ENCODE results near the gene OR8H2. TPM values are rescaled to one million over a fixed set of nuclear protein-coding genes. Genes with fewer than 3 reads are reported as not detected.
"Not testable (repeated sequence)": the region's sequence is repeated elsewhere in the genome, so short reads cannot be mapped to it uniquely, and the experiment has no call there.

OR8H2 gene
- total RNA-seq: not detected in 3 replicates
- long read RNA-seq: 0 reads

GRCh38 chr11:56103210-56103737 lies at the start of gene OR8H2:
Gene OR8H2 (plus strand): TSS chr11:56103687. CDS start chr11:56105043, 1,356 bp downstream.
- Mint-ChIP-seq H3K4me1 (ENCODE audit: low read depth) (no peaks in the 10 kb centered on the region), H3K27ac (ENCODE audit: unreplicated experiment) (no peak within 1 kb of the TSS), H3K36me3 (ENCODE audit: low read depth) (no peaks in the 10 kb centered on the region), H3K27me3 (ENCODE audit: low read depth) (no peaks in the 10 kb centered on the region), H3K4me3 (ENCODE audit: unreplicated experiment) (no peak within 1 kb of the TSS), H3K9me3 (ENCODE audit: low read depth) (peaks cover 5% of the 10 kb centered on the region)
- no peak for TF ChIP-seq CTCF (IDR thresholded peaks at IDR 0.05)
- no peak for DNase-seq (ENCODE audit: low spot score)

GRCh38 chr11:56056366-56056765 lies 47.1 kb upstream of the OR8H2 start:
- H3K27me3 Mint-ChIP-seq (ENCODE audit: low read depth); DNase-seq (ENCODE audit: low spot score); H3K4me1 Mint-ChIP-seq (ENCODE audit: low read depth); H3K27ac Mint-ChIP-seq (ENCODE audit: unreplicated experiment); H3K9me3 Mint-ChIP-seq (ENCODE audit: low read depth); H3K36me3 Mint-ChIP-seq (ENCODE audit: low read depth); H3K4me3 Mint-ChIP-seq (ENCODE audit: unreplicated experiment): not testable (repeated sequence)

GRCh38 chr11:56057661-56058237 lies 45.7 kb upstream of the OR8H2 start:
- H3K27ac Mint-ChIP-seq (ENCODE audit: unreplicated experiment); H3K36me3 Mint-ChIP-seq (ENCODE audit: low read depth); H3K9me3 Mint-ChIP-seq (ENCODE audit: low read depth); H3K4me3 Mint-ChIP-seq (ENCODE audit: unreplicated experiment); H3K27me3 Mint-ChIP-seq (ENCODE audit: low read depth); DNase-seq (ENCODE audit: low spot score); H3K4me1 Mint-ChIP-seq (ENCODE audit: low read depth): not testable (repeated sequence)

- not testable (repeated sequence) for H3K4me3 Mint-ChIP-seq (ENCODE audit: unreplicated experiment); H3K9me3 Mint-ChIP-seq (ENCODE audit: low read depth); H3K36me3 Mint-ChIP-seq (ENCODE audit: low read depth); H3K27ac Mint-ChIP-seq (ENCODE audit: unreplicated experiment); H3K4me1 Mint-ChIP-seq (ENCODE audit: low read depth); H3K27me3 Mint-ChIP-seq (ENCODE audit: low read depth); DNase-seq (ENCODE audit: low spot score)
These were observed 45.2 kb upstream of the OR8H2 start for GRCh38 chr11:56058260-56058780.

GRCh38 chr11:56066980-56067379 lies 36.5 kb upstream of the OR8H2 start:
- Mint-ChIP-seq H3K36me3 (ENCODE audit: low read depth) (no peaks in the 10 kb centered on the region), H3K9me3 (ENCODE audit: low read depth) (peaks cover 12% of the 10 kb centered on the region), H3K27ac (ENCODE audit: unreplicated experiment) (no peak overlapping the region), H3K27me3 (ENCODE audit: low read depth) (no peaks in the 10 kb centered on the region), H3K4me3 (ENCODE audit: unreplicated experiment) (no peak overlapping the region), H3K4me1 (ENCODE audit: low read depth) (no peaks in the 10 kb centered on the region)
- TF ChIP-seq CTCF (IDR thresholded peaks at IDR 0.05): no peak
- no peak for DNase-seq (ENCODE audit: low spot score)

DNA sequence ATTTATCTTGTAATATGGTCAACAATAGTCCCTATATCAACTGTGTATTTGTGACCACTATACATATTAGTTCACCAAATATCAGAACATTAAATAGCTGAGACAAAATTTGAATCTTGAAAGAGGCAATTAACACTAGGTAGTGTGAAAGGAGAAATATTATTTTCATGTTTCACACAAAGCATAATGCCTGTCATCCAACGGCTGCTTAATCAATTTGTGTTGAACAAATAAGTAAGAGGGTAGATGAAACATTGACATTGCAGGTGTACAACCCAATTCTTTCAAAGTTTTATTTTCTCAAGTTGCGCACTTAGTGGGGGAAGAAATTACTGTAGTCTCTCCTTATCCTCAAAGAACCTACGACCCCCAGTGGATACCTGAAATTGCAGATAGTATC lies 13.8 kb upstream of the OR8H2 start:
- TF ChIP-seq CTCF (IDR thresholded peaks at IDR 0.05): no peak
- Mint-ChIP-seq H3K27me3 (ENCODE audit: low read depth) (no peaks in the 10 kb centered on the region), H3K4me3 (ENCODE audit: unreplicated experiment) (no peak overlapping the region), H3K9me3 (ENCODE audit: low read depth) (no peaks in the 10 kb centered on the region), H3K4me1 (ENCODE audit: low read depth) (no peaks in the 10 kb centered on the region), H3K27ac (ENCODE audit: unreplicated experiment) (no peak overlapping the region), H3K36me3 (ENCODE audit: low read depth) (no peaks in the 10 kb centered on the region)
- DNase-seq (ENCODE audit: low spot score): no peak

- Mint-ChIP-seq H3K27ac (ENCODE audit: unreplicated experiment) (no peak within 1 kb of the TSS), H3K9me3 (ENCODE audit: low read depth) (no peaks in the 10 kb centered on the region), H3K36me3 (ENCODE audit: low read depth) (no peaks in the 10 kb centered on the region), H3K27me3 (ENCODE audit: low read depth) (no peaks in the 10 kb centered on the region), H3K4me3 (ENCODE audit: unreplicated experiment) (no peak within 1 kb of the TSS), H3K4me1 (ENCODE audit: low read depth) (no peaks in the 10 kb centered on the region)
- no peak for TF ChIP-seq CTCF (IDR thresholded peaks at IDR 0.05)
- no peak for DNase-seq (ENCODE audit: low spot score)
These were observed 10.5 kb upstream of the OR8H2 start, which contains the start of gene OR8I2 for GRCh38 chr11:56093008-56093407. Gene OR8I2 (plus strand): TSS chr11:56093308. CDS start chr11:56093308, 0 bp downstream.
